ENCODE data around the gene PPP2R2D.
"Not testable (repeated sequence)": the region's sequence is repeated elsewhere in the genome, so short reads cannot be mapped to it uniquely, and the experiment has no call there.

PPP2R2D gene

GRCh38 chr10:131979336-131979735 lies 78.5 kb downstream of the PPP2R2D start:
- DNase-seq, result no peak

DNA sequence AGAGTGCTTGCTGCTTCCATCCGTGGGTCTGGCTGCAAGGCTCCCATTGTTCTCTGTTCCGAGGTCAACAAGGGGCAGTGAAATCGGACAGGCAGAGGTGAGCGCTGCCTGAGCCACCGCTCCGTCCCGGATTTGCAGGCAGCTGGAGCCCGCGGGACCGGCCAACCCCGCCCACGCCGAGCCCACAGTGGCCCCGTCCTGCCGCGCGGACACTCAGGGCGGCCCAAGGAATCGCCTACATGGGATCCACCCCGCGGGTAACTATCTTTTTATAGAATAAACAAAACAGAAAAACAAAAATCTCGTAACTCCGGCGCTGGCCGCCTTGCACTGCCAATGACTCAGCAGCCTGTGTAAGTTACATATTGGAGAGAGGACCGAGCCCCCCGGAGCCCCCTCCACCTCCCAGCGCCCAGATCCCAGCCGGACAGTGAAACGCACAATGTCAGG lies 79.0 kb downstream of the PPP2R2D start:
- DNase-seq, result no peak

- DNase-seq, result no peak
Observed at GRCh38 chr10:131980321-131980720, 79.5 kb downstream of the PPP2R2D start.

DNA sequence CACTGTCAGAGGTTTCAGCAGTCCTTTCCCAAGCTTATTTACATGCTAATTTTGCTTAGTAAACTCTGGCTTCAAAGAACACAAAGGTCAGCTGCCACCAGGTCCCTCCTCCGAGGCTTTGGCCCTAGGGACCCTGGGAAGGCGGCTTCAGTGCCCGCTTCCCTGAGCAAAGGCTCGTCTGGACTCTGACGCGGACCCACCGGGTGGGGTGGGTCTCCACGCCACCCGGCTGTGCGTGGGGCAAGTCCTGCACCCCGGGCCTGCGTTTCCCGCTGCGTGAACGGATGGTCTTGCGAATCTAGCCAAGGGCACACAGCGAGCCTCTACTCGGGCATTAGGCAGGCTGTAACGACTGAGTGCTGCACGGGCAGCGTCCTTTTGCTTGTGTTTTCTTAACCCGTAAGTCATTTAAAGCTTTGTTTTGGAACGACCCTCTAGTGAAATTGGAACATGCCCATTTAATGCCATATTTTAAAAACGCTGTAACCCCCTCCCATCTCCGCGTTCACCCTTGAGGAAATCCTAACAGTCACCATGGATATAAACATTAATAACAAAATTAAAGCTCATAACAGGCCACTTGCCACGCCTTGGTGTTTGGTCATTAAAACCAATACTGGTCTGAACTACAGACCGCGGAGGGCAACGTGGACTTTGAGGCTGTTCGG lies 80.1 kb downstream of the PPP2R2D start:
- DNase-seq, result no peak

GRCh38 chr10:131981429-131982184 lies 80.8 kb downstream of the PPP2R2D start, which contains the start of gene BNIP3:
Gene BNIP3, minus strand, starts transcription at chr10:131981923. Its CDS starts 117 bp downstream, at chr10:131981806.
- DNase-seq, result peak; percentile 10

- no peak for DNase-seq
Observed at GRCh38 chr10:131982185-131982756, 81.5 kb downstream of the PPP2R2D start.

- DNase-seq, result no peak
Observed at GRCh38 chr10:131982796-131983195, 82.0 kb downstream of the PPP2R2D start.

- DNase-seq, result no peak
Observed at GRCh38 chr10:131983780-131984179, 83.0 kb downstream of the PPP2R2D start.

- not testable (repeated sequence) for DNase-seq
Observed at GRCh38 chr10:131986851-131987250, 86.0 kb downstream of the PPP2R2D start.

- not testable (repeated sequence) for DNase-seq
Observed at GRCh38 chr10:131987301-131987700, 86.5 kb downstream of the PPP2R2D start.

DNA sequence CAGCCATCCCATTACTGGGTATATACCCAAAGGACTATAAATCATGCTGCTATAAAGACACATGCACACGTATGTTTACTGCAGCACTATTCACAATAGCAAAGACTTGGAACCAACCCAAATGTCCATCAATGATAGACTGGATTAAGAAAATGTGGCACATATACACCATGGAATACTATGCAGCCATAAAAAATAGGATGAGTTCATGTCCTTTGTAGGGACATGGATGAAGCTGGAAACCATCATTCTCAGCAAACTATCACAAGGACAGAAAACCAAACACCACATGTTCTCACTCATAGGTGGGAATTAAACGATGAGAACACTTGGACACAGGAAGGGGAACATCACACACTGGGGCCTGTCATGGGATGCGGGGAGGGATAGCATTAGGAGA lies 87.0 kb downstream of the PPP2R2D start:
- not testable (repeated sequence) for DNase-seq

GRCh38 chr10:131991726-131992125 lies 90.9 kb downstream of the PPP2R2D start:
- no peak for DNase-seq

GRCh38 chr10:131993275-131993674 lies 92.5 kb downstream of the PPP2R2D start:
- no peak for DNase-seq

DNA sequence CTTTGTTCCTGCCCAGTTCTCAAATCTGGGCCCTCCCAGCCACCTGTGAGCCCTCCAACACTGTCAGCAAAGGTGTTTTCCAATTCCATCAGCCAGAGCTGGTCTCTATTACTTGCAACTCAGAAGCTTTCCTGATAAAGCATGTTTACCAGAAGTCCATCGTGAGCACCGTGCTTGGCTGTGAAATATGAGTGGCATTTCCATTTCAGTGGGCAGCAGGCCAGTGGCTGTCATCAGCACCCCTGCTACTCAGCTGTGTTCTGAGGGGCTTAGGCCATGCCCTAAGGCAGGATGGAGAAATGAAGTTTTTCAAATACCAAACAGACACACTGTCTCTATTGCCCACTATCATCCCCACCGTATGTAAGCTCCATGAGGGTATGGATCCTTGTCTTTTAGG lies 93.6 kb downstream of the PPP2R2D start:
- DNase-seq, result no peak

DNA sequence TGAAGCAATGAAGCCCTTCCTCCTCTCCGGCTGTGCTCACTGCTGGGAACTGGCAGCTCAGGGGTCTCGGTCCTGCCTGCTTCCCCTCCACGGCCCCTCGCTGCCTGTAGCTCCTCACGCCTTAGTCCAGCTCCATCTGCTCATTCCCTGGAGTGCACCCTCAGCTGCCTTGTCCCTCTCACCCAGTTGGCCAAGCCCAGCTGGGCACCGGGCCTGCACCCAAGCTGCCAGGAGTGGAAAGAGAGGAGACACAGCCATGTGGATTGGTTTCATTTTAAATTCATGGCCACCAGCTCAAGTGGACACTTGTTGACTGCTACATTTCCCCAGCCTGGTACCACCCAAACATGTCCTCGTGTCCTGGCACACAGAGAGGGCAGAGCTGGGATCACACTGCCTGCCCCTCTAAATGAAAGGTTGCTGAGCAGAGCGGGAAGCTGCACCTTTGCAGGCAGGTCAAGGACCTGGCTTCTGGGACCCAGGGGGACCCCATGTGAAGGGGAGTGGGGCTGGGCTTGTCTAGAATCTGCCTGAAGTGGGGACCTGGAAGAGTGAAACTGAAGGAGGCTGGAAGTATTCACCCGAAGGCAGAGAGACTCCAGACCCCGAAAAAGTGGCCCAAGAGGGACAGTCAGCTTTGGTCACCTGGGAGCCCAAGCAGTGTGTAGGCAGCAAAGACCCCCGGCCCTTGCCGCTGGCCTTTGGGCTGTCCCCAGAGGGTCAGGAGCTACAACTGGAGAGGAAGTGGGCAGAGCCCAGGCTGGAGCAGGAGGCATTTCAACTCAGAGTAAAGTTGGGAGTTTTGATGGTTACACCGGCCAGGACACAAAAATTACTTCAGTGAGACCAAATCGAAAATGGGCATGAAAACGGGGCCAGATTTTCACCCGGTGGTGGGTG lies 95.9 kb downstream of the PPP2R2D start:
- DNase-seq, result no peak

GRCh38 chr10:131997366-131998049 lies 96.7 kb downstream of the PPP2R2D start:
- peak; percentile 4 for DNase-seq

DNA sequence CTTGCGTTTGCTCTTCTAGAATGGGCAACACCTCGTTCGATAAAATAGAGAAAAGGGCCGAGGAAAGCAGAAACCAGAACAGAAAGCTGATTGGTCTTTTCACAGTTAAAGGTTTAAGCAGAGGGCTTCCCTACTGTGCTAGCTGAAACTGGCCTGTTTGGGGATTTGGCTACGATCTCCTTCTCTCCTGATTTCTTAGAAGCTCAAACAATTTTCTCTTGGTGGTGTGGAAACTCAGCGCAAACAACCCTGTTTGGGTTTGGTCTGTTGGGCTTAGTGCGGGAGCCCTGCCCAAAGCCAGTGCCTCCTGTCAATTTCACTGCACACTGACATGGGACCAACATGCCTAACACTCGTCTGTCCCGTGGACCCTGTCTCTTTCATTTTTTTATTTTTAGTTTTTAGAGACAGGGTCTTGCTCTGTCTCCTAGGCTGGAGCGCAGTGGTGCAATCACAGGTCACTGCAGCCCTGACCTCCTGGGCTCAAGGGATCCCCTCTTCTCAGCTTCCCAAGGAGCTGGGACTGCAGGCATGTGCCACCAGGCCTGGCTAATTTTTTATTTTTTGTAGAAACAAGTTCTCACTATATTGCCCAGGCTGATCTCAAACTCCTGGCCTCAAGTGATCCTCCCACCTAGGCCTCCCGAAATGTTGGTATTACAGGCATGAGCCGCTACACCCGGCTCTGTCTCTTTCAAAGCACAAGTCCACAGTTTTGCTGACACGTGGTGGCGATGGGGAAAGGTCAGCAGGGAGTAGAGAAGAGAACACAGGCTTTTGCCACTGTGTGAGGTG lies 97.4 kb downstream of the PPP2R2D start:
- DNase-seq, result no peak

GRCh38 chr10:131998845-131999681 lies 98.3 kb downstream of the PPP2R2D start:
- DNase-seq, result no peak

DNA sequence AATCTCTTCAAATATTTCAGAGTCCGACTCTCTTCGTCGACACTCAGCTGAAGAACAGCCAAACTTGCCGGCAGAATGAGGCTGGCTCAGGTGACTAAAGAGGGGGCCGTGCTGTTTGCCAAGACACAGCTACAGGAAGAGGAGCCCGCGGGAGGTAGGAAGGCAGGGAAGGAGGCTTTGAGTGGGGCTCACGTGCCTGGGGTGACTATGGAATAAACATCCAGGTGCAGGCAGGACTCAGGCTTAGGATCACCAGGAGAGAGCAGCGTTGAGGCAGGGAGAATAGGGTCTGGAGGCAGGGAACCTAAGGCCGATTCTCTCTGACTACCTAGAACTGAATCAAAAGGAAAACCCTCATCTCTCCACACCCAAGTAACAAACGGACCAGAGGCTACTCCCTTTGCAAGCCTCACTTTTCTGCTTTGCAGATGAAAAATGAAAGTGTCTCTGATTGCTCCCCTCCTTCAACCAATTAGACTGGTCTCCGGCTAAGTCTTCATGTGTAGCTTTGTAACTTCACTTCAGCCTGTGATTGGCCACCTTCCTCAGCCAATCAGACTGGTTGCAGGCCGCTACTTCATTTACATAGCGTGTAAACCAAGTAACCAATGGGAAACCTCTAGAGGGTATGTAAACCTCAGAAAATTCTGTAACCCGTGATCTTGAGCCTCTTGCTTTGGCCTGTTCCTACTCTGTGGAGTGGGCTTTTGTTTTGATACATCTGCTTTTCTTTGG lies 100.6 kb downstream of the PPP2R2D start:
- DNase-seq, result no peak

GRCh38 chr10:132002004-132002403 lies 101.2 kb downstream of the PPP2R2D start:
- DNase-seq, result no peak

All from NCI-H1417 treated with DMSO at 0.1 percent for 48 hours (cell line).